ENCODE results near the gene NAV1. TPM values are rescaled to one million over a fixed set of nuclear protein-coding genes. Genes with fewer than 3 reads are reported as not detected.

Gene NAV1
- total RNA-seq, 1 donor from 2014 or later: 101 TPM

DNA sequence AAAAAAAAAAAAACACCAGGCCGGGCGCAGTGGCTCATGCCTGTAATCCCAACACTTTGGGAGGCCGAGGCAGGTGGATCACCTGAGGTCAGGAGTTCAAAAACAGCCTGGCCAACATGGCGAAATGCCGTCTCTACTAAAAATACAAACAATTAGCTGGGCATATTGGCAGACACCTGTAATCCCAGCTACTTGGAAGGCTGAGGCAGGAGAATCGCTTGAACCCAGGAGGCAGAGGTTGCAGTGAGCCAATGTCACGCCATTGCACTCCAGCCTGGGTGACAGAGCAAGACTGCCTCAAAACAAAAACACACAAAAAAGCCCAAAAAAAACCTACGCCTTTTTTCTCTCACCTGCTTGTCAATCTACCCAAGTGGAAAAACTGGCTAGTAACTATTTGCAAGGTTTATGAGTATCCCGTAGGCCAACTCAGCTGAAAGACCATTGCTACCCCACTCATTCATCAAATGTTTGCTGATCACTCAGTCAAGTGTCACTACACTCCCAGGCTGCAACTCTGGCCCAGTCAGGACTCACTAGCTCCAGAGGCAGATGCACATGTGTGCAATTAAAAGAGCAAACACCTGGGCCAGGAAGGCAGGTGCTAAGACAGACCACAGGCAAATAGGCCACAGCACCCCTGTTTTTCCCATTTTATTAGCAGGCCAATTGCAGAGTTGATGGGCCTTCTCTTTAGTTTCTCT lies 34.0 kb upstream of the NAV1 start:
- DNase-seq (ENCODE audit: low spot score): no peak
- TF ChIP-seq, protein P1, sequence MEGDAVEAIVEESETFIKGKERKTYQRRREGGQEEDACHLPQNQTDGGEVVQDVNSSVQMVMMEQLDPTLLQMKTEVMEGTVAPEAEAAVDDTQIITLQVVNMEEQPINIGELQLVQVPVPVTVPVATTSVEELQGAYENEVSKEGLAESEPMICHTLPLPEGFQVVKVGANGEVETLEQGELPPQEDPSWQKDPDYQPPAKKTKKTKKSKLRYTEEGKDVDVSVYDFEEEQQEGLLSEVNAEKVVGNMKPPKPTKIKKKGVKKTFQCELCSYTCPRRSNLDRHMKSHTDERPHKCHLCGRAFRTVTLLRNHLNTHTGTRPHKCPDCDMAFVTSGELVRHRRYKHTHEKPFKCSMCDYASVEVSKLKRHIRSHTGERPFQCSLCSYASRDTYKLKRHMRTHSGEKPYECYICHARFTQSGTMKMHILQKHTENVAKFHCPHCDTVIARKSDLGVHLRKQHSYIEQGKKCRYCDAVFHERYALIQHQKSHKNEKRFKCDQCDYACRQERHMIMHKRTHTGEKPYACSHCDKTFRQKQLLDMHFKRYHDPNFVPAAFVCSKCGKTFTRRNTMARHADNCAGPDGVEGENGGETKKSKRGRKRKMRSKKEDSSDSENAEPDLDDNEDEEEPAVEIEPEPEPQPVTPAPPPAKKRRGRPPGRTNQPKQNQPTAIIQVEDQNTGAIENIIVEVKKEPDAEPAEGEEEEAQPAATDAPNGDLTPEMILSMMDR (IDR thresholded peaks at IDR 0.05; ENCODE audit: unreplicated experiment): no peak
- Mint-ChIP-seq H3K27ac (ENCODE audit: unreplicated experiment) (peak overlapping the region; percentile 98), H3K4me3 (ENCODE audit: unreplicated experiment) (peak overlapping the region; percentile 89), H3K27me3 (ENCODE audit: unreplicated experiment) (peaks cover 13% of the 10 kb centered on the region), H3K36me3 (ENCODE audit: low read depth, unreplicated experiment) (no peaks in the 10 kb centered on the region), H3K4me1 (ENCODE audit: unreplicated experiment) (peaks cover 73% of the 10 kb centered on the region), H3K9me3 (ENCODE audit: unreplicated experiment) (no peaks in the 10 kb centered on the region)

DNA sequence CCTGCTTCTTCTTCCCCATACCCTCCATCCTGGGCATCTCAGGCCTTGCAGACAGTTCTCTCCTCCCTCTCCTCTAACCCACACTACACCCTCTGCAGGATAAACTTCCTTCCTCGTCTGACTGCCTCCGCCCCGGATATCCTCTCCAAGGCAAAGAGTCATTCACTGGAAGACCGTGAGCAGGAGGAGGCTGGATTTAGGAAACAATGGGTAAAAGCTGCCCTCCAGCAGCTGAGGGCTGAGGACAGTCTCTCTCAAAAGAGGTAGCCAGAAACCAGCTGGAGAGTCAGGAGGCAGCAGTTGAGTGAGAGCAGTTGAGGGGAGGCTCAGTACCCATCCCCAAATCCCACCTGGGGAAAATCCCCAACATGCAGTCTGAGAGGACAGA lies 33.4 kb upstream of the NAV1 start:
- Mint-ChIP-seq H3K27me3 (ENCODE audit: unreplicated experiment) (peaks cover 15% of the 10 kb centered on the region), H3K9me3 (ENCODE audit: unreplicated experiment) (no peaks in the 10 kb centered on the region), H3K4me1 (ENCODE audit: unreplicated experiment) (peaks cover 71% of the 10 kb centered on the region), H3K4me3 (ENCODE audit: unreplicated experiment) (peak overlapping the region; percentile 89), H3K27ac (ENCODE audit: unreplicated experiment) (peak overlapping the region; percentile 98), H3K36me3 (ENCODE audit: low read depth, unreplicated experiment) (no peaks in the 10 kb centered on the region)
- TF ChIP-seq, protein P1 (IDR thresholded peaks at IDR 0.05; ENCODE audit: unreplicated experiment): no peak
- DNase-seq (ENCODE audit: low spot score): peak; percentile 44

- TF ChIP-seq, protein P1 (IDR thresholded peaks at IDR 0.05; ENCODE audit: unreplicated experiment): no peak
- no peak for DNase-seq (ENCODE audit: low spot score)
- Mint-ChIP-seq H3K27ac (ENCODE audit: unreplicated experiment) (peak overlapping the region; percentile 98), H3K4me1 (ENCODE audit: unreplicated experiment) (peaks cover 68% of the 10 kb centered on the region), H3K9me3 (ENCODE audit: unreplicated experiment) (no peaks in the 10 kb centered on the region), H3K4me3 (ENCODE audit: unreplicated experiment) (peak overlapping the region; percentile 89), H3K36me3 (ENCODE audit: low read depth, unreplicated experiment) (no peaks in the 10 kb centered on the region), H3K27me3 (ENCODE audit: unreplicated experiment) (peaks cover 15% of the 10 kb centered on the region)
These were observed 32.8 kb upstream of the NAV1 start for GRCh38 chr1:201506092-201506491.

DNA sequence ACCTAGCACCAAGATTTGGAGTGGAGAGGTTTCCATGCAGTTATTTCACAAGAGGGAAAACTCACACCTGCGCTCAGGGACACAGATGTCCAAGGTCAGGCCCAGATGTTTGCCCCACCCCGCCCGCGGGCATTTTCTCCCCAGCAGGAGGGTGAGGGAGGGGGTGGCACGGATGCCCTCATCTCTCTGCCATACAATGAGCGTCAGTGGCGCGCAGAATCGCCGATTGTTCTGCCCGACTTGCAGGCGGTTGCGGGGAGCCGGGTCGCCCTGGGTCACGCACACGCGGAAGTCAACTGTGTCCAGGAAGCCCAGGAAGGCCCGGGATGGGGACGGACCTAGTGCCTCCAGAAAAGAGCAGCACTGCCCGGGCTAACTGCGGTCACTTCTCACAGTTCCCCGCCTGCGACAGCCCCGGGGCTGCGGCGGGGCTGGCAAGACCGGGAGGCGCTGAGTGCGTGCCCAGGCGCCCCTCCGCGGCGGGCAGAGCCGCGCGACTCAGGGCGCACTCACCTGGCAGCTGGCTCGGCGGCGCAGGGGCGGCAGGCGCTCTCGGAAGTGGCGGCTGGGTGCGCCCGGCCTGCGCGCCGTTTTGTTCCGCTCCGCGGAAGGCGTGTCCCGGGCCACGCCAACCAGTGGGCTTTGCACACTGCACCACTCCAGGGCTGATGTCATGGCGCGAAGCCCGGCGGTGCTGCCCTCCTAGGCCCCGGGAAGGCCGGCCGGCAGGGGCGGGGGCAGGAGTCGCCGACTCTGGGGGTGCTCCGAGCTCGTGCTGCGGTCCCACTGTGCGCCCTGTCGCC lies 32.2 kb upstream of the NAV1 start, which contains the start of gene CSRP1:
CSRP1 (minus strand) TSS at position 567 of the 803 bp plus-strand sequence. CDS start 10,820 bp downstream, outside the sequence.
- TF ChIP-seq, protein P1 (IDR thresholded peaks at IDR 0.05; ENCODE audit: unreplicated experiment): no peak
- peaks cover 15% of the 10 kb centered on the region for H3K27me3 Mint-ChIP-seq (ENCODE audit: unreplicated experiment)
- H3K36me3 Mint-ChIP-seq (ENCODE audit: low read depth, unreplicated experiment): no peaks in the 10 kb centered on the region
- H3K4me3 Mint-ChIP-seq (ENCODE audit: unreplicated experiment): peak within 1 kb of the TSS; percentile 89
- peak; percentile 49 for DNase-seq (ENCODE audit: low spot score)
- no peaks in the 10 kb centered on the region for H3K9me3 Mint-ChIP-seq (ENCODE audit: unreplicated experiment)
- peak within 1 kb of the TSS; percentile 98 for H3K27ac Mint-ChIP-seq (ENCODE audit: unreplicated experiment)
- H3K4me1 Mint-ChIP-seq (ENCODE audit: unreplicated experiment): peaks cover 68% of the 10 kb centered on the region

DNA sequence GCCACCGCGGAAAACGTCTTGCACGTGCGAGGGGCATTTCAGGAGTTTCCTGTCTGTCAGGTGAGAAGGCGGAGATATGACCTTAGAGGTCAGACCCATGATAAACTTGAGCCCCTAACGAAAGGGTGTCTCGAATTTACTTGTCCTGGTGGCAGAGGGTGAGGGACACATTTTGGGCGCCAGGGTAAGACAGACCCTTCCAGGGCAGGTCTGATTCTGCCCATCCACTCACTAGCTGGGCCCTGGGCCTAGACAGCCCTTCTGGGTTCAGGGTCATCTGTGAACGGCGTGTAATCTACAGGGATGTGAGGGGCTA lies 31.6 kb upstream of the NAV1 start:
- Mint-ChIP-seq H3K4me1 (ENCODE audit: unreplicated experiment) (peaks cover 69% of the 10 kb centered on the region), H3K27ac (ENCODE audit: unreplicated experiment) (no peak overlapping the region), H3K4me3 (ENCODE audit: unreplicated experiment) (peak overlapping the region; percentile 79), H3K27me3 (ENCODE audit: unreplicated experiment) (peaks cover 15% of the 10 kb centered on the region), H3K9me3 (ENCODE audit: unreplicated experiment) (no peaks in the 10 kb centered on the region), H3K36me3 (ENCODE audit: low read depth, unreplicated experiment) (no peaks in the 10 kb centered on the region)
- TF ChIP-seq, protein P1 (IDR thresholded peaks at IDR 0.05; ENCODE audit: unreplicated experiment): no peak
- DNase-seq (ENCODE audit: low spot score): no peak
